Colonic mucosa (tissue), 4 donors: ENCODE measurements around the gene ZFYVE19. TPM values are rescaled to one million over a fixed set of nuclear protein-coding genes. Genes with fewer than 3 reads are reported as not detected.

ENCODE experiments used
- DNase-seq: peaks from one replicate; pipeline ENCODE4 v3.0.0-alpha.2; 2020
- H3K27ac ChIP-seq: fragments of 200-600 bp; one replicate; pipeline ENCODE4 v1.8.0; 2021
- H3K27me3 ChIP-seq: fragments of 200-600 bp; one replicate; pipeline ENCODE4 v1.8.0; 2021
- H3K36me3 ChIP-seq: fragments of 200-600 bp; one replicate; pipeline ENCODE4 v1.8.0; 2021
- H3K4me1 ChIP-seq: fragments of 200-600 bp; one replicate; pipeline ENCODE4 v1.8.0; 2021; ENCODE audit warnings: mild to moderate bottlenecking
- H3K4me3 ChIP-seq: fragments of 200-600 bp; one replicate; pipeline ENCODE4 v1.8.0; 2021
- H3K9ac ChIP-seq, 2 donors: one replicate each; pipeline ENCODE4 v1.7.0; 2013; ENCODE audit warnings: control low read depth in 2 of 2, low read depth in 2 of 2, low read length in 2 of 2
- H3K9me3 ChIP-seq: fragments of 200-600 bp; one replicate; pipeline ENCODE4 v1.8.0; 2021
- CTCF ChIP-seq: fragments of 200-600 bp; IDR thresholded peaks from one replicate; pipeline ENCODE4 v1.8.0; 2022; ENCODE audit warnings: antibody characterized with exemption, mild to moderate bottlenecking
- intact Hi-C: fragments of 100-400 bp; cut with DNase I; formaldehyde crosslinking; loops from one replicate; pipeline ENCODE4 v1.14.1; 2022
- total RNA-seq, 2 donors: library from RNA; stranded (reverse); fragmentation: NEBNext Ultra II Directional in 1 of 2; extraction: Animal tissue kit (Norgen Biotek cat#: 25700) in 1 of 2; gene quantifications; one replicate each; pipeline ENCODE4 v1.2.1, GENCODE V29; 2021
- donor health status: healthy.
- donor health status: DM: no; HTN: no; CAD: no.
- donor health status: DM: no; HTN: no; CAD: no.

The ZFYVE19 gene
- total RNA-seq, 2 donors from 2014 or later, result 22.9 to 27.9 TPM

- intact Hi-C loops, result no loop called here
- H3K4me1 ChIP-seq, result no peaks in the 10 kb centered on the region
- H3K36me3 ChIP-seq, result no peaks in the 10 kb centered on the region
- no peak for TF ChIP-seq CTCF
- H3K27ac ChIP-seq, result peak overlapping the region; percentile 91
- peak overlapping the region in 1 of 2 donors; percentile 71 for H3K9ac ChIP-seq
- peak; percentile 75 for DNase-seq
- no peaks in the 10 kb centered on the region for H3K9me3 ChIP-seq
- no peaks in the 10 kb centered on the region for H3K27me3 ChIP-seq
- peak overlapping the region; percentile 4 for H3K4me3 ChIP-seq
Observed at GRCh38 chr15:40829115-40829514, 22.2 kb downstream of the ZFYVE19 start.

GRCh38 chr15:40830884-40831283 lies 24.0 kb downstream of the ZFYVE19 start:
- Histone ChIP-seq H3K27ac (no peak overlapping the region), H3K27me3 (no peaks in the 10 kb centered on the region), H3K36me3 (no peaks in the 10 kb centered on the region), H3K4me3 (no peak overlapping the region), H3K9me3 (no peaks in the 10 kb centered on the region), H3K9ac (no peak overlapping the region), H3K4me1 (no peaks in the 10 kb centered on the region)
- intact Hi-C loops, result no loop called here
- no peak for TF ChIP-seq CTCF
- no peak for DNase-seq

GRCh38 chr15:40831861-40832260 lies 25.0 kb downstream of the ZFYVE19 start:
- Histone ChIP-seq H3K27ac (no peak overlapping the region), H3K9ac (no peak overlapping the region), H3K4me3 (no peak overlapping the region), H3K27me3 (no peaks in the 10 kb centered on the region), H3K36me3 (no peaks in the 10 kb centered on the region), H3K9me3 (no peaks in the 10 kb centered on the region), H3K4me1 (no peaks in the 10 kb centered on the region)
- no peak for TF ChIP-seq CTCF
- DNase-seq, result no peak
- intact Hi-C loops, result no loop called here

GRCh38 chr15:40832903-40833302 lies 26.0 kb downstream of the ZFYVE19 start:
- Histone ChIP-seq H3K27ac (no peak overlapping the region), H3K27me3 (no peaks in the 10 kb centered on the region), H3K4me1 (no peaks in the 10 kb centered on the region), H3K36me3 (no peaks in the 10 kb centered on the region), H3K9me3 (no peaks in the 10 kb centered on the region), H3K9ac (no peak overlapping the region), H3K4me3 (no peak overlapping the region)
- intact Hi-C loops, result no loop called here
- TF ChIP-seq CTCF, result no peak
- DNase-seq, result no peak

- no peak overlapping the region for H3K27ac ChIP-seq
- no peak overlapping the region for H3K4me3 ChIP-seq
- H3K9me3 ChIP-seq, result no peaks in the 10 kb centered on the region
- no peak for DNase-seq
- no peaks in the 10 kb centered on the region for H3K36me3 ChIP-seq
- no peak for TF ChIP-seq CTCF
- H3K27me3 ChIP-seq, result no peaks in the 10 kb centered on the region
- H3K4me1 ChIP-seq, result no peaks in the 10 kb centered on the region
- intact Hi-C loops, result no loop called here
- H3K9ac ChIP-seq, result no peak overlapping the region
Observed at GRCh38 chr15:40836020-40836419, 29.1 kb downstream of the ZFYVE19 start.

GRCh38 chr15:40838756-40839155 lies 31.9 kb downstream of the ZFYVE19 start:
- TF ChIP-seq CTCF, result no peak
- H3K4me3 ChIP-seq, result no peak overlapping the region
- no peaks in the 10 kb centered on the region for H3K27me3 ChIP-seq
- no peak overlapping the region for H3K9ac ChIP-seq
- no peaks in the 10 kb centered on the region for H3K9me3 ChIP-seq
- intact Hi-C loops, result no loop called here
- H3K4me1 ChIP-seq, result no peaks in the 10 kb centered on the region
- H3K27ac ChIP-seq, result no peak overlapping the region
- no peak for DNase-seq
- H3K36me3 ChIP-seq, result no peaks in the 10 kb centered on the region
